CD4-positive, alpha-beta memory T cell (primary cell): ENCODE data around the gene PRR23B. TPM values are rescaled to one million over a fixed set of nuclear protein-coding genes. Genes with fewer than 3 reads are reported as not detected.

Experiments
- CTCF ChIA-PET: fragments of 350-600 bp; sonication (Branson Sonifier 250); formaldehyde crosslinking; loops from one replicate; lab custom pipeline; 2021; ENCODE audit warnings: inconsistent platforms; ENCODE audit not compliant: partially characterized antibody; lab: Charles Lee
- POLR2A ChIA-PET: fragments of 350-600 bp; sonication (Branson Sonifier 250); formaldehyde crosslinking; loops from one replicate; lab custom pipeline; 2021; ENCODE audit not compliant: partially characterized antibody; lab: Charles Lee
- DNase-seq, 5 donors: peaks; one replicate each; pipeline versions ENCODE4 v3.0.0 to v3.0.0-alpha.2; 2020 to 2022; ENCODE audit warnings: mixed read lengths in 1 of 5
- H3K27ac ChIP-seq: one replicate; pipeline ENCODE4 v1.7.0; 2013; ENCODE audit warnings: low read depth, low read length
- H3K27me3 ChIP-seq: 2 replicates; pipeline ENCODE4 v1.7.0; 2013; ENCODE audit warnings: mild to moderate bottlenecking, low read length, moderate library complexity; ENCODE audit not compliant: insufficient read depth
- H3K36me3 ChIP-seq: 2 replicates; pipeline ENCODE4 v1.7.0; 2013; ENCODE audit warnings: mild to moderate bottlenecking, low read length, moderate library complexity; ENCODE audit not compliant: insufficient read depth
- H3K4me1 ChIP-seq: 2 replicates; pipeline ENCODE4 v1.7.0; 2013; ENCODE audit warnings: mild to moderate bottlenecking, low read length, moderate library complexity; ENCODE audit not compliant: insufficient read depth
- H3K4me3 ChIP-seq, 2 donors: one replicate each; pipeline ENCODE4 v1.7.0; 2013; ENCODE audit warnings: low read length in 2 of 2, mild to moderate bottlenecking in 1 of 2
- H3K9me3 ChIP-seq, 2 donors: one replicate each; pipeline ENCODE4 v1.7.0; 2013; ENCODE audit warnings: low read length in 2 of 2, control low read depth in 1 of 2; ENCODE audit not compliant: control insufficient read depth in 1 of 2
- H3K27ac Mint-ChIP-seq, 7 donors: one replicate each; pipeline ENCODE4 v1.8.0; 2020 to 2021; ENCODE audit warnings: mixed read lengths in 7 of 7, mild to moderate bottlenecking in 6 of 7, inconsistent platforms in 3 of 7, moderate library complexity in 3 of 7
- H3K27me3 Mint-ChIP-seq, 2 donors: one replicate each; pipeline ENCODE4 v1.8.0; 2020 to 2021; ENCODE audit warnings: mixed read lengths in 2 of 2
- H3K36me3 Mint-ChIP-seq, 2 donors: one replicate each; pipeline ENCODE4 v1.8.0; 2020 to 2021; ENCODE audit warnings: mixed read lengths in 2 of 2, inconsistent platforms in 1 of 2, mild to moderate bottlenecking in 1 of 2
- H3K4me1 Mint-ChIP-seq, 4 donors: one replicate each; pipeline ENCODE4 v1.8.0; 2020 to 2021; ENCODE audit warnings: mixed read lengths in 4 of 4, mild to moderate bottlenecking in 1 of 4
- H3K4me3 Mint-ChIP-seq, 8 donors: one replicate each; pipeline ENCODE4 v1.8.0; 2020 to 2021; ENCODE audit warnings: mixed read lengths in 8 of 8, mild to moderate bottlenecking in 7 of 8, moderate library complexity in 6 of 8, inconsistent platforms in 3 of 8
- H3K9me3 Mint-ChIP-seq, 8 donors: one replicate each; pipeline ENCODE4 v1.8.0; 2020 to 2021; ENCODE audit warnings: mixed read lengths in 8 of 8, mild to moderate bottlenecking in 5 of 8, inconsistent platforms in 3 of 8, moderate library complexity in 1 of 8
- intact Hi-C: fragments of 100-400 bp; cut with micrococcal nuclease; formaldehyde crosslinking; loops from one replicate; pipeline ENCODE4 v1.15.1; 2023
- polyA plus RNA-seq, 2 donors: library from polyadenylated mRNA; unstranded; fragments of 300-500 nt; fragmentation: Illumina TruSeq; gene quantifications; one replicate each; pipeline ENCODE4 v1.2.3, GENCODE V29; 2021
- total RNA-seq, 2 experiments: library from RNA; stranded (reverse); gene quantifications; one replicate each; pipeline ENCODE4 v1.2.3, GENCODE V29; 2021

The PRR23B gene
- not detected for total RNA-seq
- not detected for polyA plus RNA-seq

- CTCF ChIA-PET: no interaction called here
- H3K9me3 ChIP-seq: no peaks in the 10 kb centered on the region
- H3K27ac Mint-ChIP-seq: no peak within 1 kb of the TSS
These were observed at the start of gene PRR23B for GRCh38 chr3:139020868-139021234. Gene PRR23B, minus strand, starts transcription at chr3:139020926. Its CDS starts 265 bp downstream, at chr3:139020661.

GRCh38 chr3:139062918-139063317 is 42.2 kb upstream of the PRR23B start:
- no peak overlapping the region for H3K4me3 Mint-ChIP-seq
- H3K9me3 Mint-ChIP-seq: peaks cover 0 to 3% (median 0%) of the 10 kb centered on the region in 8 donors
- no peaks in the 10 kb centered on the region for H3K27me3 ChIP-seq
- no peaks in the 10 kb centered on the region for H3K9me3 ChIP-seq
- H3K4me3 ChIP-seq: no peak overlapping the region
- no peak for DNase-seq
- intact Hi-C loops: no loop called here
- no peaks in the 10 kb centered on the region for H3K4me1 ChIP-seq
- no peaks in the 10 kb centered on the region for H3K36me3 Mint-ChIP-seq
- H3K4me1 Mint-ChIP-seq: no peaks in the 10 kb centered on the region
- no peak overlapping the region for H3K27ac Mint-ChIP-seq
- ChIA-PET CTCF (no interaction called here), POLR2A (no interaction called here)
- H3K27ac ChIP-seq: no peak overlapping the region
- H3K27me3 Mint-ChIP-seq: no peaks in the 10 kb centered on the region
- no peaks in the 10 kb centered on the region for H3K36me3 ChIP-seq

More at GRCh38 chr3:139020868-139021234, at the start of gene PRR23B:
- POLR2A ChIA-PET: no interaction called here
- no peak for DNase-seq
- H3K9me3 Mint-ChIP-seq: peaks cover 0 to 19% (median 5%) of the 10 kb centered on the region in 8 donors
- no peak within 1 kb of the TSS for H3K4me3 ChIP-seq
- no peaks in the 10 kb centered on the region for H3K36me3 ChIP-seq
- no peak within 1 kb of the TSS for H3K4me3 Mint-ChIP-seq
- intact Hi-C loops: no loop called here
- H3K36me3 Mint-ChIP-seq: peaks cover 0 to 5% of the 10 kb centered on the region in 2 donors
- no peak within 1 kb of the TSS for H3K27ac ChIP-seq
- H3K4me1 Mint-ChIP-seq: no peaks in the 10 kb centered on the region
- no peaks in the 10 kb centered on the region for H3K4me1 ChIP-seq
- H3K27me3 ChIP-seq: no peaks in the 10 kb centered on the region
- peaks cover 3 to 8% of the 10 kb centered on the region in 2 donors for H3K27me3 Mint-ChIP-seq

GRCh38 chr3:139052802-139053600 is 32.3 kb upstream of the PRR23B start:
- no peaks in the 10 kb centered on the region for H3K27me3 ChIP-seq
- H3K9me3 ChIP-seq: no peaks in the 10 kb centered on the region
- Mint-ChIP-seq H3K27ac (no peak overlapping the region), H3K36me3 (peaks cover 0 to 4% of the 10 kb centered on the region in 2 donors), H3K27me3 (no peaks in the 10 kb centered on the region), H3K4me3 (no peak overlapping the region), H3K9me3 (peaks cover 4 to 38% (median 23%) of the 10 kb centered on the region in 8 donors), H3K4me1 (no peaks in the 10 kb centered on the region)
- no peaks in the 10 kb centered on the region for H3K4me1 ChIP-seq
- CTCF ChIA-PET: no interaction called here
- H3K36me3 ChIP-seq: no peaks in the 10 kb centered on the region
- no peak overlapping the region for H3K4me3 ChIP-seq
- H3K27ac ChIP-seq: no peak overlapping the region
- POLR2A ChIA-PET: no interaction called here
- intact Hi-C loops: no loop called here
- DNase-seq: no peak

GRCh38 chr3:139044366-139045210 is 23.9 kb upstream of the PRR23B start, which contains the start of gene PRR23C:
Gene PRR23C, minus strand, starts transcription at chr3:139044892. Its CDS starts 272 bp downstream, at chr3:139044620.
- no peaks in the 10 kb centered on the region for H3K27me3 Mint-ChIP-seq
- H3K4me1 Mint-ChIP-seq: no peaks in the 10 kb centered on the region
- ChIA-PET POLR2A (no interaction called here), CTCF (no interaction called here)
- no peak within 1 kb of the TSS for H3K27ac Mint-ChIP-seq
- intact Hi-C loops: no loop called here
- DNase-seq: no peak
- no peak within 1 kb of the TSS for H3K4me3 Mint-ChIP-seq
- H3K27ac ChIP-seq: no peak within 1 kb of the TSS
- no peaks in the 10 kb centered on the region for H3K4me1 ChIP-seq
- H3K9me3 Mint-ChIP-seq: peaks cover 0 to 16% (median 8%) of the 10 kb centered on the region in 8 donors
- no peak within 1 kb of the TSS for H3K4me3 ChIP-seq
- H3K27me3 ChIP-seq: no peaks in the 10 kb centered on the region
- no peaks in the 10 kb centered on the region for H3K36me3 ChIP-seq
- no peaks in the 10 kb centered on the region for H3K9me3 ChIP-seq
- H3K36me3 Mint-ChIP-seq: no peaks in the 10 kb centered on the region

- Mint-ChIP-seq H3K9me3 (peaks cover 0 to 16% (median 8%) of the 10 kb centered on the region in 8 donors), H3K4me3 (no peak overlapping the region), H3K4me1 (no peaks in the 10 kb centered on the region), H3K36me3 (no peaks in the 10 kb centered on the region), H3K27me3 (no peaks in the 10 kb centered on the region), H3K27ac (no peak overlapping the region)
- DNase-seq: no peak
- CTCF ChIA-PET: no interaction called here
- Histone ChIP-seq H3K27me3 (no peaks in the 10 kb centered on the region), H3K36me3 (no peaks in the 10 kb centered on the region), H3K4me1 (no peaks in the 10 kb centered on the region), H3K9me3 (no peaks in the 10 kb centered on the region), H3K4me3 (no peak overlapping the region), H3K27ac (no peak overlapping the region)
- intact Hi-C loops: no loop called here
- POLR2A ChIA-PET: no interaction called here
These were observed 23.0 kb upstream of the PRR23B start for GRCh38 chr3:139043554-139044365.

GRCh38 chr3:139037478-139037877 is 16.8 kb upstream of the PRR23B start:
- no peaks in the 10 kb centered on the region for H3K36me3 Mint-ChIP-seq
- no peaks in the 10 kb centered on the region for H3K27me3 ChIP-seq
- peaks cover 0 to 6% of the 10 kb centered on the region in 2 donors for H3K27me3 Mint-ChIP-seq

More at GRCh38 chr3:139037478-139037877, 16.8 kb upstream of the PRR23B start:
- H3K4me1 ChIP-seq: no peaks in the 10 kb centered on the region
- intact Hi-C loops: no loop called here
- ChIA-PET CTCF (no interaction called here), POLR2A (no interaction called here)
- no peaks in the 10 kb centered on the region for H3K9me3 ChIP-seq
- no peak for DNase-seq
- Mint-ChIP-seq H3K4me3 (no peak overlapping the region), H3K9me3 (peaks cover 0 to 8% (median 2%) of the 10 kb centered on the region in 8 donors), H3K27ac (no peak overlapping the region), H3K4me1 (no peaks in the 10 kb centered on the region)
- H3K4me3 ChIP-seq: no peak overlapping the region
- no peak overlapping the region for H3K27ac ChIP-seq
- no peaks in the 10 kb centered on the region for H3K36me3 ChIP-seq
